GM18507 (cell line): Measurements from ENCODE around the gene PCOLCE2.
"Not testable (repeated sequence)": the region's sequence is repeated elsewhere in the genome, so short reads cannot be mapped to it uniquely, and the experiment has no call there.

ENCODE experiments used
- DNase-seq: peaks from one replicate; pipeline ENCODE4 v3.0.0; 2011; ENCODE audit warnings: low read depth; ENCODE audit not compliant: insufficient read length; ENCODE audit errors: extremely low spot score
- FAIRE-seq: peaks from 2 replicates; lab custom pipeline; 2011; peaks lifted over from hg19 to GRCh38; lab: Jason Lieb, UNC

Gene PCOLCE2

DNA sequence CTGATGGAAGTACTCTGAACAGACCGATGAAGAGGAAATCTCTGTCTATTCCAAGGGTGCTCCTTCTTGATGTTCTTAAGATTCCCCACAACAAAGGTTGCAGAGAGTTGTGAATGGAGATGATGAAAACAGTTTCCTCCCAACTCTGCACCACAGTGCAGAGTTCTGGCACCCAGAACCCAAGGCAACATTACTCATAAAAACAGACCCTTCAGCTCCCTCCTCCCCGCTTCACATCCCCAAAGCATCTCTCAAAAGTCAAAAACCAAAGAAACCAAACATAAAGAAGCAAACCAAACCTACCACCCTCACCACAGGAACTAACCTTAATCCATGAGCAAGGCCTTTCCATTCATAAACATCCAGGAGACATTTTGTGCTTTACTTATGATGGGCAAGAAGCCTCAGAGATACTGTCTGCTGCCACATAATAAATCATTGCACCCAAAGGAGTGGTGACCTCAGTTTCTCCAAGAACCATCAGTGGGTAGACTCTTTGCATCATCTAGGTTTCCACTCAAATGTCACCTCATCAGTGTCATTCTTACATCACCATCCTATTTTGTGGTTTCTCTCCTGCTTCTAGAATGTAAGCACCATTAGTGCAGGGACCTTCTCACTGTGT, 13.2 kb downstream of the PCOLCE2 start:
- no peak for DNase-seq
- FAIRE-seq, result no peak

DNA sequence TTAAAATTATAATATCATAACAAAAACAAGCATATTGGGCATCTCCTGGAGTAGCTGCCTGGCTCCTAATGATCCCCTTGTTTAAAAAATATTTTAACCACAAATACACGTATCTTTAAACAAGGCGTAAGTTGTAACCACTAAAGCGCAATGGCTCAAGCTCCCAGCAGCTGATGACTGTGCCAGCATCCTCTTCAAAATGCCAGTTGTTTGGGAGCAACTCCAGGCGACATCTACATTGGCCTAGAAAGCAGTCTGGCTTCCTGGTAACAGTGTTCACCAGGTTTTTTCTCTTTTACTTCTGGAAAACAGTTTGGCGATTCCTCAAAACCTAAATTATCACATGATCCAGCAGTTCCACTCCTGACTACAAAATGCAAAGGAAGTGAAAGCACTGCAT, 13.8 kb downstream of the PCOLCE2 start:
- FAIRE-seq (no peak), DNase-seq (no peak)

DNA sequence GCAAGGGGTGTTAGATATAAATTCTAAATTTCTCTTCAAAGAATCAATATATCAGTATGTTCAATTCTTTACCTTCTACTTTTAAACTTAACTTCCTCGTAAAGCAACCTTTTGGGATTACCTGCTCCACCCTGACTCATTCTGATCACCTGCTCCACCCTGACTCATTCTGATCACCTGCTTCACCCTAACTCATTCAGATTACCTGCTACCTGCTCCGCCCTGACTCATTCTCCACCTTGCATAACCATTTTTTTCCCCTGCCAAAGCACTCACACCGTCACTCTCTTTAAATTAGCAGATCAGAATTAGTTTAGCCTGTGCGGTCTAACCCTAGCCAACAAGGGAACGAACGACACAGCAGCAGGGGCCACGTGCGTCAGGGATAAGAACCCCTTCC, 20.5 kb downstream of the PCOLCE2 start:
- FAIRE-seq, result not testable (repeated sequence)

DNA sequence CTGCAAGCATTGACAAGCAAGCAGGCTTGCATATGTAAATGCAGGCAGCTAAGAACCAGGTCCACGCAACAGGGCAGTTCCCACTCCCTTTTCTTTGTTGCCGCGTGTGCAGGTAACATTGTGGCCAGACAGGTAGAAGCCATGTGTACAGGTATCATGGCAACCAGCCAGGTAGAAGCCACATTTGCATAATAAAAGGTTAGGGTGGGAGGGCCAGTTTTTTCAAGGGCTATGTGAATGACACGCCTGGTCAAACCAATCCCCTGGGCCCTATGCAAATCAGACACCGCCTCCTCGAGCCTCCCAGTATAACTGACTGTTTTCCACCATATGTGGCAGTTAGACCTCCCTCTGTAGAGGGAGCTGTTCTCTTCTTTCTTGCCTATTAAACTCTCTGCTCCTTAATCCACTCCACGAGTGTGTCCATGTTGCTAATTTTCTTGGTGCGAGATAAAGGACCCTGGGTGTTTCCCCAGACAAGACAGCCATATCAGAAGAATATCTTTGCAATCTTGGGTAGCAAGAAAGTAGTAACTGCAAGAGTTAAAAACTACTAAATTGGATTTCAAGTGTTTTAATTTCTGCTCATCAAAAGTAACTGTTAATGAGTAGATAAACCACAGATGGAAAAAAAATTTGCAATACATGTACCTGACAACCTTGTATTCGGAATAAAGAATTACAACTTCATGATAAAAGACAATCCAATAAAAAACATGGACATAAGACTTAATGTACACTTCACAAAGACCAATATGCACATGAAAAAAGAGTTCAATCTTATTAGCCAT, 21.8 kb downstream of the PCOLCE2 start:
- no peak for DNase-seq
- no peak for FAIRE-seq

More for the DNA sequence above, 20.5 kb downstream of the PCOLCE2 start:
- DNase-seq, result not testable (repeated sequence)

DNA sequence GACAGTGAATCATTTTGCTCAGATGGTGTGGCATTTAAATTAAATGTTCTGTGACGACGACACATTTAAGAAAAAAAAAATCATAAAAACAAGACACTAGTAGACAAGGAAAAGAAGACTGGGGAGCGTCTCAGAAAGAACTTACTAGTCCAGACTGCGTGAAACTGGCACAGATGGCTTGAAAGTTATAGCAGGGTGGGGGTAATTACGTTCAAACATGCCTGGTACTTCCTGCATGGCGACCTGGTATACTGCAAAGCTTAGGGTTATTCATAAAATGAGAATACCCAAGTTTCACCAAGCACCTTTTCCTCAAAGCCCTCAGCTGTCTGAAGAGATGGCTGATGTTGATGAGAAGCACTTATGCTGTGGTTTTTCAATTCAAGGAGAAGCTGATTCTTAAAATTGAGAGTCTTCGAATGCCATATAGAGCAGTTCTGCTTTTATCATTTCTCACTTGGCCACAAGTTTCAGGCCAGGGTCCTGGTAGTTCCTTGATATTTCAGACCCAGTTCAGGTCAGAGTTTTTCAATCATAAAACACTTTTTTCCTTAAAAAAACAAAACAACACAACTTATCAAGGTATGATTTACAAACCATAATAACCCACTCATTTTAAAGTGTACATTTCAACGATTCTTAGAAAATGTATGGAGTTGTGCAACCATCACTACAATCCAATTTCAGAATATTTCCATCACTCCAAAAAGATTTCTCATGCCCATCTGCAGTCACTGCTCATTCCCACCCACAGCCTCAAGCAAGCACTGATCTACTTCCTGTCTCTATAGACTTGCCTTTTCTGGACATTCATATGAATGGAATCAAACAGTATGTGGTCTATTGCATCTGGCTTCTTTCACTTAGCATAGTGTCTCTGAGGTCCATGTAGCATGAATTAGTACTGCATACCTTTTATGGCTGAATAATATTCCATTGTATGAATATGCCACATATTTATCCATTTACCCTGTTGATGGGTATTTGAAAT, 24.7 kb downstream of the PCOLCE2 start:
- FAIRE-seq, result no peak

DNA sequence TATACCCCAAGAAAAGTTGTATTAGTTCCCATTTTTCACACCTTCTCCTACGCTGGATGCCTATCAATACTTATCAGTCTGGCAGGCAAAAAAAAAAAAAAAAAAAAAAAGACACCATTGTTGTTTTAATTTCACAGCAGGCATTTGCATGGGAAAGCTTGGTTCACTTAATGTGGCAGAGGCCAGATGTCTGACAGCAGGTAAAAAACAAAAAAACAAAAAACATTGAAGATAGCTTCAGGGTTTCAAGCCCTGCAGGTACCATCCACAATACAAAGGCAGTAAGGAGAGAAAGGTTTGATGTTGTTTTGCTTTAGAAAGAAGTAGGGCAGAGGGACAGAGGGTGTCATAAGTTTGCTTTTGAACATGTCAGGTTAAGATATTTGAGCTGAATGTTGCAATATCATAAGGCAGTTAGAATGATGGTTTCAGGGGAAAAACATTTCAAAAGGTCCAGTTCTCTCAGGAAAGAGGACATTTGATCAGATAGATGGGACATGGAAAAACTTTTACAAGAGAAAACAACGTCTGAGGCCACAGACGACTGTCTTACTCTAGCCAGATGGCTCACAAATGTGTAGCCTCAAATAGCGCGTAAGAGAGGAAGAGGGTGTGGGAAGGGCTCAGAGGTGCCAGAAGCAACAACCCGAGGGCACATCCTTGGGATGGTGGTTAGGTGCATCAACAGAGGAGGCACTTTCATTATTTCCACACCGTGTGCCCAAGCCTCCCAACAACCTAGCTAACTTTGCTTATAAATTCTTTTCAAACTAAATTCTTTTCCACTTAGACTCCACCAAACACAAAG, 25.7 kb downstream of the PCOLCE2 start:
- DNase-seq (no peak), FAIRE-seq (no peak)

More for the DNA sequence above, 24.7 kb downstream of the PCOLCE2 start:
- no peak for DNase-seq

DNA sequence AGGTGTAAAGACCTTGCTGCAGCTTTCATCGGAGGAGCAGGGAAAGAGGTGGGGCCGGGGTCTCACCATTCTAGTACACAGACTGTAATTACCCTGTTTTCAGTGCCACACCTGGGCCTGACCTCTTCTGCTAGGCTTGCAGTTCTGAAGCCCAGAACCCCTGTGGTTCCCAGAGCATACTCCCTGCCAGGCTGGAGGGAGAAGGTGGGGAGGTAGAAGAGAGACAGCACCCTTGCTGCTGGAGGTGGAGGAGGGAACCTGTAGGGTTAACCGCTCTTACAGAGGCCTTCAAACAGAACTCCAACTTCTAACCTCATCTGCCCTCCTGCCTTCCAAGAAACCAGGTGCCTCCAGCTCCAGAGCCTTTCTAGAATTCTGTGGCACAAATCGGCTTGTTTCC, 27.0 kb downstream of the PCOLCE2 start:
- FAIRE-seq (no peak), DNase-seq (no peak)

DNA sequence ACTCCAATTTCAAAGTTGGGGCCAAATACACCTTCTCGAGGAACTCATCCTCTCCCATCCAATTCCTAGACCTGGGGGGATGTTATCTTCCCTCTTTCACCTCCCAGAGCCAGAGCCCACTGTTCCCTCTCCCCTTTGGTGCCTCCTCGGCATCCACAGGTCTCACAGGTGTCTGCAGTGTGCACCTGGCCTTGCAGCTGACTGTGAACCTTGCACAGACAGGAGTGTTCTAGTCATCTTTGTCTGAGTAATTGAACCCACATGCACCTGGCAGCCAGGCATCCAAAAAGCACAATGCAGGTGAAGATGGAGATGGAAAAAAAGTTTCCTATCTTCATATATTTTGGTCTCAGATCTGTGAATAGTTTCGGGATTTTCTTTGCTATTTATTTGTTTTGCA, 30.8 kb downstream of the PCOLCE2 start:
- DNase-seq (no peak), FAIRE-seq (no peak)

DNA sequence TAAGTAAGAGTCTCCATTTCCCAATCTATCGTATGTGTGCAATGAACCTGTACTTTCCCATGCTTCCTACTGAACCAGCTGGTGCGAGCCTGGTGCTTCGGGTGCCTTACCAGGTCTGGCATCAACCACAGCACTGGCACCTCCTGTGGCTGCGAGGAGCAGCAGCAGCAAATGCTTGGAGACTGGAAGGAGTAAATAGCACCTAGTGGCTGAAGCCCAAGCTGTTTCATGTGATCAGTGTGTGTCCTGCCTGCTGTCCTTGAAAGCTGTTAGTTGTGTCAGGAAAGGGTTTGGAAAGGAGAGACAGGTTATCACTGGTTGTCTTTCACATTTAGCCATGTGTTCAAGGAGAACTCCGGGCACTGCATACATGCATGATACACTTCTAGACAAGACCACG, 31.8 kb downstream of the PCOLCE2 start:
- FAIRE-seq (no peak), DNase-seq (no peak)

DNA sequence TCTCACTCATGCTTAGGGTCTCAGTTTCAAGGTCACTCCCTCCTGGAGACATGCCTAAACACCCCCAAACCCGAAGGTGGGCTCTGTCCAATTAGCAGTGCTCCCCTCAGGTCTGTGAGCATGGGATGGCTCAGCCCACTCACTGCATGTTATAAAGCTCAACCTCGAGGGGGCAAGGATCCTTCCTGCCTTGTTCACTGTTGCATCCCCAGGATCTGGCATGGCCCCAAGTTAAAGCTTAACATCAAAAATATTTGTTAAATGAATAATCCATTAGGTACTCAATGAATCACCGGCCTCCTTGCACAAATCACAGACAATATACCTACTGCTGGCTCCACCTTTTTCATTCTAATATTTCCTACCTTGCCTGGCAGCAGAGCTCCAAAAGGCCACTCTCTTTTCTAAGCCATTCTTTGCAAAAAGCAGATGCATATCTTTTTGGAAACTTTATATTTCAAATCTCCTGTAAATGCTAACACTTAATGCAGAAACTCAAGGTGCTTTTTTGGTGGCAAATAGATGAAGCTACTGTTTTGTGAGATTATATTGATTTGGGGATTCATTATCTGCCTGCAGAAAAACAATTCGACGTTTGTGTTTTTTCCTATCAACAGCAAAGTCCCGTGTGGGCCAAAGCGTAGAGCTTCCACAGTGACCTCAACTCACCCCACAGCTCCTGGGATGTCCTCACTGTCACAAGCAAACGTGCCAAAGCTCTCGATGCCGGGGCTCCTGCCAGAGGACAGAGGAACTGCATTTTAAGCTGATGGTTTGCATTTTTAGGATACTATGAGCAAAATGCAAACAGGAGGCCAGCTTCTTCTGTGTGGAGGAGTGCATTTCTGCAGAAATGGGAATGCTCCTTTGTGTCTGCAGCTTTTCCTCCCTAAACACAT, 35.4 kb downstream of the PCOLCE2 start:
- DNase-seq, result no peak

DNA sequence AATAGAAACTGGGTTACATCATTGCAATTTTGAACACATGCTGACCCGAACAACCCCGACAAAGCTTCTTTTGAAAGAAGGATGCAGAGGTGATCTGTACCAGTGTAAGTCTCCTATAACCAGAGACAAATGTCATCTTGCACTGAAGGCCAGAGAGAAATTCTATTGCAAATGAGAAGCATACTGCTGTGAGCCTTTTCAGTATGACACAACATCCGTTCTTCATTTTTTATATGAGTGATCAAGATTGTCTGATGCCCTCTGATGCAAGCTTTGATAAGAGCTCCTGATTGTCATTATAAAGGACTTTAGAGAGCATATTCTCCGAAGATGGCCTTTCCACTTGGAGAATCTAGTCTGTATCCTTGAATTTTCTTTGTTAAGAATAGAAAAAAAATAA, 36.9 kb downstream of the PCOLCE2 start:
- DNase-seq, result no peak
- FAIRE-seq, result no peak

More for the DNA sequence above, 35.4 kb downstream of the PCOLCE2 start:
- no peak for FAIRE-seq

DNA sequence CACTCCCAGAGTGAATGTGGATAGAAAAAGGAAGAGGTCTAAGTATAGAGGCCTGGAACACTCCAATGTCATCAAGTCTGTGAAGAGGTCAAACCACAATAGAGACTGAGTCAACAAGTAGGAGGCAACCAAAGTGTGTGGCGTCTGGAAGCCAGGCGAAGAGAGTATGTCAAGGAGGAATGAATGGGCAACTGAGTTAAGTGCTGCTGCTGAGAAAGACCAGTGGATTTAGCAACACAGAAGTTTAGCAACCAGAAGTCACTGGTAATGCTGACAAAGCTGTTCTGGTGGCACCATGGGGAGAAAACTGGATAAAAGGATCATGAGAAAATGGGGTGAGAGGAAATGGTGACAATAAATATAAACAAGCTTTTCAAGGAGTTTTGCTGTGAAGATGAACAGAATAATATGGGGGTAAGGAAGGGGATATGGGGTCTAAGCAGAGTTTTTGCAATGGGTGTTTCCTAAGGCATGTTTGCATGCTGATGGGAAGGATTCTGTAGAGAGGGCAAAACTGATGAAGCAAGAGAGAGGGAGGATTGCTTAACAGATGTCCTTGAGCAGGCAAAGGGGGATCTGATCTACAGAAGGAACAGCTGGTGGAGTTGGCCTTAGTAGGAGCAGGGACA, 38.4 kb downstream of the PCOLCE2 start:
- FAIRE-seq (no peak), DNase-seq (no peak)

DNA sequence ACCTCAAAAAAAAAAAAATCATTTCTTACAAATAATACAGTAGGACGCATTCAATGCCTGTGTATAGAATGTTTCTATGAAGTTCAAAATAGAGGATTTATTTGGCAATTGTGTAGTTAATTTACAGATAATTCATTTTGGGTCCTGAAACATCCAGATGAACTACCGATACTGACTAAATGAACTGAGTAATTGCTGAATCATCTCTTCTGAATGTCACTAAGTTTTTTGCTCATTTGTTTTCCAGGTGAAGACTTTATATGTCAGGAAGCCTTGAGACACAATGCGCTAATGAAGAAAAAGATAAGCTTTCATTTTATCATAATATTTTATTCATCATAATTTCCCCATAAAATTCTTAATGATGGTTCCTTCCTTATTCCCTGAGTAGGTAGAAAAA, 39.7 kb downstream of the PCOLCE2 start:
- FAIRE-seq (no peak), DNase-seq (no peak)

DNA sequence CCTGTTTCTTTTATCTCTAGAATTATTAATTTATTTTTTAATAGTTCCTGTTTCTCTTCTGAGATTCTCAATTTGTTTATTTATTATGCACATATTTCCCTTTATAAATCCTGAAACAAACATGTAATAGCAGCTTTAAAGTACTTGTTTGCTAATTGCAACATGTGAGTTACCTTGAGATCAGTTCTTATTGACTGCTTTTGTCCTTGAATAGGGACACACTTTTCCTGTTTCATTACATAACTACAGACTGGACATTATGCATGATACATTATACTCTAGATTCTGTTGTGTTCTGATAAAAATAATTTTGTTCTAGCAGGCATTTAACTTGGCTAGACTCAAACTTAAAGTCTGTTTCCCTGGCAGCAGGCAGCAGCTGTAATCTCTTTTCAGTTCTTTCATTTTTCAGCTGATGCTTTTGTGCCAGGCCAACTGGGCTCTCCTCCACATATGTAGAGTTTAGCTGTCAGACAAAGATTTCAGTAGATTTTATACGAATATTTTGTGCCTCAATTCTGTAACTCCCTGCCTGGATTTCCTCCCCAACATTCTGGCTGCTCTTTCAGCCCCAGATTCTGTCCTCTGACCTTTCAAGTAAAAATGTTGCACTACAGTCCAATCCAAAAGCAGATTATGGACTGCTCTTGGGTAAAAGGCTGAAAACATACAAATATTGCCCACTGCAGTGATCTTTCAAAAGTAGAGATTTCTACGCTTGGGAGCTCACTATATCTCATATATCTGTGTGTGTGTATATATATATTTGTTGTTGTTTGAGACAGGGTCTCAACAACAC, 41.9 kb downstream of the PCOLCE2 start:
- FAIRE-seq, result no peak
- DNase-seq, result no peak

DNA sequence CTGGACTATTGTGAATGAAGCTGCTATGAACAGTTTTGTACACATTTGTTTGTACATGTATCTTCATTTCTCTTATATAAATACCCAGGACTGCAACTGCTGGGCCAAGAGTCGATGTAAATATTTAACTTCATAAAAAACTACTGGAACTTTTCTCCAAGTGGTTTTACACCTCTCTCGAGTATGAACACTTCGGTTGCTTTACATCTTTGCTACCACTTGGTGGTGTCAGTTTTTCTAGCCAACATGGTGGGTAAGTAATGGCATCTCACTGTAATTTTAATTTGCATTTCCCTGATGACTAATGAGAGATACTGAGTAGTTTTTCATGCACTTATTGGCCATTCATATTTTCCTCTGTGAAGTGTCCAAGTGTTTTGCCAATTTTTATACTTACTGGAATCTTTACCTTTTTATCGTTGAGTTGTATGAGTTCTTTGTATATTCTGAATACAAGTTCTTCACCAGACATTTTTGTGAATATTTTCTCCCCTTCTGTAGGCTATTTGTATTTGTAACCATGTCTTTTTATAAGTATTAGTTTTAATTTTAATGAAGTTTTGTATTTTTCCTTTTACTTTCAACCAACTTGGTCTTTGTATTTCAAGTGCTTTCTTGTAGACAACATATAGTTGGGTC, 44.4 kb downstream of the PCOLCE2 start:
- peak; percentile 72 for FAIRE-seq
- no peak for DNase-seq

DNA sequence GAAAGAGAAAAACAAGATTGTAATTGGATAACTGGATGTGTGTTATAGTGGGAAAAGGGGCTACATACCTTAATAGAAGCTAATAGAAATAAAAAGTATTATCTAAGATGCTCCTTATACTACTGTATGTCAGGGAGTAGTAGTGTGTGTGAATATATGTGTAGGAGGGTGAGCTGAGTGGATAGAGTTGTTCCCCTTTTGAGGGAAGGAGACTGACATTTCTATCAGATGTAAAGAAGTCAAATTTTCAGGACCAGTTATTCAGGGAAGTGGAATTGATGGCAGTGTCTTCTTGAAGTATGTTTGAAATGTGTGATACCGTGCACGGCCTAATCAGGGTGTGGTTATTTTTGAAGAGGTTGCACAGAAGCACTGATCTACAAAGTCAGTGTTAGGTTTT, 49.1 kb downstream of the PCOLCE2 start:
- FAIRE-seq (no peak), DNase-seq (no peak)

DNA sequence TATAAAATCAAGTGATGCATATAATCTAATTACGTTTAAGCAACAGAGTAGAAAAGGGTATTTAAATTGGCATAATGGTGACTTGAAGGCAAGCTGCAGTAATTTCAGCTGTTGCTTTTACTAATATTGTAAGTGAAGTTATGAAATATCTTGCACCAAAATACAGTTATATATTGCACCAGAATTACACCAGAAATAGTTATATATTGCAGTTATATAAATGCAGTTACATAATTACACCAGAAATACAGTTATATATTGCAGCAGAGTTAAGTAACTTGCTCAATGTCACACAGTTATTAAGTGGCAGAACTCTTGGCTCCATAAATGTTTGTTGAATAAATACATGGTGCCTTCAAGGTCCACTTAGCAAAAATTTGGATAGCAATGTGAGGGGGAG, 51.4 kb downstream of the PCOLCE2 start:
- DNase-seq, result no peak
- FAIRE-seq, result no peak
